Neural progenitor cell (in vitro differentiated cells): ENCODE measurements around the gene CAST. TPM values are rescaled to one million over a fixed set of nuclear protein-coding genes. Genes with fewer than 3 reads are reported as not detected.

Source experiments
- DNase-seq: peaks from one replicate; pipeline ENCODE4 v3.0.0-alpha.2; 2016; ENCODE audit warnings: low spot score
- H2AFZ ChIP-seq: fragments of 200-600 bp; sonication (generic); replicated peaks from 2 replicates; pipeline ENCODE4 v1.6.1; 2016; ENCODE audit warnings: antibody characterized with exemption
- H3F3A ChIP-seq: fragments of 200-600 bp; sonication (generic); 2 replicates; pipeline ENCODE4 v1.6.1; 2016; ENCODE audit warnings: antibody characterized with exemption, low read depth
- H3K27ac ChIP-seq: fragments of 200-600 bp; sonication (generic); 2 replicates; pipeline ENCODE4 v1.5.1; 2016; ENCODE audit warnings: mild to moderate bottlenecking
- H3K27me3 ChIP-seq: fragments of 200-600 bp; sonication (generic); 2 replicates; pipeline ENCODE4 v1.6.1; 2016; ENCODE audit warnings: mild to moderate bottlenecking, moderate library complexity
- H3K36me3 ChIP-seq: fragments of 200-600 bp; sonication (generic); 2 replicates; pipeline ENCODE4 v1.5.1; 2016
- H3K4me1 ChIP-seq: fragments of 200-600 bp; sonication (generic); 2 replicates; pipeline ENCODE4 v1.6.1; 2016; ENCODE audit warnings: mixed run types
- H3K4me2 ChIP-seq: fragments of 200-600 bp; sonication (generic); 2 replicates; pipeline ENCODE4 v1.6.1; 2016
- H3K4me3 ChIP-seq: fragments of 200-600 bp; sonication (generic); 2 replicates; pipeline ENCODE4 v1.5.1; 2016
- H3K79me2 ChIP-seq: fragments of 200-600 bp; sonication (generic); 2 replicates; pipeline ENCODE4 v1.6.1; 2016; ENCODE audit warnings: low read depth
- H3K9ac ChIP-seq: fragments of 200-600 bp; sonication (generic); 2 replicates; pipeline ENCODE4 v1.6.1; 2016
- H3K9me3 ChIP-seq: fragments of 200-600 bp; sonication (generic); 2 replicates; pipeline ENCODE4 v1.5.1; 2016; ENCODE audit warnings: low read depth
- H4K20me1 ChIP-seq: fragments of 200-600 bp; sonication (generic); 2 replicates; pipeline ENCODE4 v1.6.1; 2016; ENCODE audit warnings: low read depth
- H3K27ac Mint-ChIP-seq: 3 replicates; pipeline ENCODE4 v1.8.0; 2021; ENCODE audit warnings: mixed read lengths
- H3K27me3 Mint-ChIP-seq: 2 replicates; pipeline ENCODE4 v1.8.0; 2022; ENCODE audit warnings: low read depth, mild to moderate bottlenecking, inconsistent platforms, moderate library complexity, mixed read lengths; ENCODE audit not compliant: insufficient read depth
- H3K36me3 Mint-ChIP-seq: 3 replicates; pipeline ENCODE4 v1.8.0; 2021; ENCODE audit warnings: mixed read lengths
- H3K4me1 Mint-ChIP-seq: 3 replicates; pipeline ENCODE4 v1.8.0; 2021; ENCODE audit warnings: mixed read lengths
- H3K4me3 Mint-ChIP-seq: 3 replicates; pipeline ENCODE4 v1.8.0; 2021; ENCODE audit warnings: mild to moderate bottlenecking, moderate library complexity, mixed read lengths
- H3K9me3 Mint-ChIP-seq: 3 replicates; pipeline ENCODE4 v1.8.0; 2020; ENCODE audit warnings: mixed read lengths
- CTCF ChIP-seq: fragments of 200-600 bp; sonication (generic); IDR thresholded peaks from 2 replicates; pipeline ENCODE4 v1.5.1; 2017; ENCODE audit warnings: antibody characterized with exemption, mild to moderate bottlenecking
- EZH2 ChIP-seq: fragments of 200-600 bp; sonication (generic); IDR thresholded peaks from 2 replicates; pipeline ENCODE4 v1.6.1; 2017; ENCODE audit warnings: antibody characterized with exemption, mild to moderate bottlenecking, moderate library complexity
- EZH2phosphoT487 ChIP-seq: fragments of 200-600 bp; sonication (generic); IDR thresholded peaks from 2 replicates; pipeline ENCODE4 v1.6.1; 2017; ENCODE audit warnings: antibody characterized with exemption
- total RNA-seq: library from RNA; depleted of rRNA; stranded (reverse); fragments of >200 nt; gene quantifications from 2 replicates; pipeline ENCODE4 v1.2.3, GENCODE V29; 2015; ENCODE audit warnings: low replicate concordance

The CAST gene
- total RNA-seq, 1 donor from 2014 or later, result 64.6 TPM

GRCh38 chr5:96734871-96735325 lies 72.7 kb downstream of the CAST start:
- DNase-seq, result no peak
- TF ChIP-seq CTCF (no peak), EZH2phosphoT487 (no peak), EZH2 (no peak)
- no peak overlapping the region for H3K4me2 ChIP-seq

DNA sequence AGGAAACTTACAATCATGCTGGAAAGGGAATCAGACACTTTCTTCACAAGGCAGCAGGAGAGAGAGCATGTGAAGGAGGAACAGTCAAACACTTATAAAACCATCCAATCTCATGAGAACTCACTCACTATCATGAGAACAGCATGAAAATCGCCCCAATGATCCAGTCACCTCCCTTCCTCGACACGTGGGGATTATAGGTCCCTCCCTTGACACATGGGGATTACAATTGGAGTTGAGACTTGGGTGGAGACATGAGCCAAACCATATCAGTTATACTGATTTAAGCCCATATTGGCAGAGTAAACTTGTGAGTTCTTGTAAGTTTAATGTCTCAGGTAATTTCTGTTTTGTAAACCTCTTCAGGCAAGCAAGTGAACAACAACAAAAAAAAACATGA lies 74.8 kb downstream of the CAST start:
- Mint-ChIP-seq H3K4me1 (peaks cover 8% of the 10 kb centered on the region), H3K36me3 (peaks cover 18% of the 10 kb centered on the region), H3K27ac (no peak overlapping the region), H3K9me3 (peaks cover 2% of the 10 kb centered on the region), H3K27me3 (peaks cover 5% of the 10 kb centered on the region), H3K4me3 (no peak overlapping the region)
- no peaks in the 10 kb centered on the region for H4K20me1 ChIP-seq
- H3K9ac ChIP-seq, result no peak overlapping the region
- no peak for TF ChIP-seq CTCF
- TF ChIP-seq EZH2phosphoT487, result no peak
- TF ChIP-seq EZH2, result no peak
- no peak overlapping the region for H3K27ac ChIP-seq
- no peaks in the 10 kb centered on the region for H3K9me3 ChIP-seq
- H3K4me1 ChIP-seq, result no peaks in the 10 kb centered on the region
- no peak overlapping the region for H3K4me3 ChIP-seq
- no peaks in the 10 kb centered on the region for H3K36me3 ChIP-seq
- H2AFZ ChIP-seq, result no peak overlapping the region
- no peaks in the 10 kb centered on the region for H3K79me2 ChIP-seq
- no peak overlapping the region for H3K4me2 ChIP-seq
- no peaks in the 10 kb centered on the region for H3F3A ChIP-seq
- H3K27me3 ChIP-seq, result no peaks in the 10 kb centered on the region
- DNase-seq, result no peak

More at GRCh38 chr5:96734871-96735325, 72.7 kb downstream of the CAST start:
- H3K27me3 Mint-ChIP-seq, result peaks cover 5% of the 10 kb centered on the region
- H3K4me1 Mint-ChIP-seq, result peaks cover 5% of the 10 kb centered on the region
- Histone ChIP-seq H3F3A (no peaks in the 10 kb centered on the region), H3K36me3 (no peaks in the 10 kb centered on the region), H3K4me3 (no peak overlapping the region), H3K79me2 (no peaks in the 10 kb centered on the region), H2AFZ (no peak overlapping the region), H3K27me3 (no peaks in the 10 kb centered on the region), H3K27ac (no peak overlapping the region), H4K20me1 (no peaks in the 10 kb centered on the region), H3K4me1 (no peaks in the 10 kb centered on the region), H3K9me3 (no peaks in the 10 kb centered on the region), H3K9ac (no peak overlapping the region)
- no peak overlapping the region for H3K27ac Mint-ChIP-seq
- H3K4me3 Mint-ChIP-seq, result no peak overlapping the region
- H3K36me3 Mint-ChIP-seq, result peaks cover 17% of the 10 kb centered on the region
- H3K9me3 Mint-ChIP-seq, result peaks cover 2% of the 10 kb centered on the region

GRCh38 chr5:96741106-96741505 lies 78.9 kb downstream of the CAST start:
- no peak overlapping the region for H3K9ac ChIP-seq
- Mint-ChIP-seq H3K4me1 (peaks cover 8% of the 10 kb centered on the region), H3K27me3 (no peaks in the 10 kb centered on the region), H3K4me3 (no peak overlapping the region), H3K9me3 (no peaks in the 10 kb centered on the region), H3K36me3 (peaks cover 27% of the 10 kb centered on the region), H3K27ac (no peak overlapping the region)
- H3K9me3 ChIP-seq, result no peaks in the 10 kb centered on the region
- H2AFZ ChIP-seq, result no peak overlapping the region
- H3K4me1 ChIP-seq, result no peaks in the 10 kb centered on the region
- no peaks in the 10 kb centered on the region for H4K20me1 ChIP-seq
- TF ChIP-seq EZH2 (no peak), EZH2phosphoT487 (no peak), CTCF (no peak)
- no peaks in the 10 kb centered on the region for H3F3A ChIP-seq
- no peak for DNase-seq
- no peak overlapping the region for H3K27ac ChIP-seq
- H3K79me2 ChIP-seq, result no peaks in the 10 kb centered on the region
- H3K4me3 ChIP-seq, result no peak overlapping the region
- H3K36me3 ChIP-seq, result no peaks in the 10 kb centered on the region
- H3K4me2 ChIP-seq, result no peak overlapping the region
- H3K27me3 ChIP-seq, result no peaks in the 10 kb centered on the region
